Activated T-cell treated with anti-CD3 and anti-CD28 coated beads for 1 hour (primary cell): ENCODE measurements around the gene PSMD8.
"Not testable (repeated sequence)": the region's sequence is repeated elsewhere in the genome, so short reads cannot be mapped to it uniquely, and the experiment has no call there.

Source experiments
- DNase-seq: peaks from one replicate; pipeline ENCODE4 v3.0.0-alpha.2; 2020; ENCODE audit warnings: low read depth

Gene PSMD8

GRCh38 chr19:38411041-38411712 lies 36.8 kb downstream of the PSMD8 start:
- DNase-seq: no peak

GRCh38 chr19:38411898-38412297 lies 37.5 kb downstream of the PSMD8 start:
- DNase-seq: not testable (repeated sequence)

- DNase-seq: no peak
Observed at GRCh38 chr19:38412491-38412890, 38.1 kb downstream of the PSMD8 start.

GRCh38 chr19:38412961-38413360 lies 38.6 kb downstream of the PSMD8 start:
- no peak for DNase-seq

GRCh38 chr19:38413416-38413815 lies 39.0 kb downstream of the PSMD8 start:
- DNase-seq: no peak

- DNase-seq: no peak
Observed at GRCh38 chr19:38417146-38417543, 42.8 kb downstream of the PSMD8 start.

GRCh38 chr19:38417544-38418506 lies 43.5 kb downstream of the PSMD8 start:
- DNase-seq: peak; percentile 18

GRCh38 chr19:38420935-38421334 lies 46.6 kb downstream of the PSMD8 start:
- DNase-seq: no peak

- DNase-seq: no peak
Observed at GRCh38 chr19:38421856-38422255, 47.5 kb downstream of the PSMD8 start.

GRCh38 chr19:38422438-38422837 lies 48.1 kb downstream of the PSMD8 start:
- DNase-seq: no peak

- DNase-seq: no peak
Observed at GRCh38 chr19:38424272-38424671, 49.9 kb downstream of the PSMD8 start.

- no peak for DNase-seq
Observed at GRCh38 chr19:38425222-38425809, 50.9 kb downstream of the PSMD8 start.

- DNase-seq: no peak
Observed at GRCh38 chr19:38425810-38426466, 51.6 kb downstream of the PSMD8 start, which contains the start of gene RASGRP4. TSS of gene RASGRP4 (minus strand) at chr19:38426219. CDS start at chr19:38426091, 128 bp downstream.

- not testable (repeated sequence) for DNase-seq
Observed at GRCh38 chr19:38427035-38427677, 52.8 kb downstream of the PSMD8 start.

GRCh38 chr19:38429055-38429810 lies 54.9 kb downstream of the PSMD8 start:
- DNase-seq: no peak

- no peak for DNase-seq
Observed at GRCh38 chr19:38429811-38430156, 55.4 kb downstream of the PSMD8 start.

- no peak for DNase-seq
Observed at GRCh38 chr19:38430931-38431330, 56.6 kb downstream of the PSMD8 start.

- DNase-seq: peak; percentile 20
Observed at GRCh38 chr19:38433268-38433733, 58.9 kb downstream of the PSMD8 start, which contains the start of gene RYR1. TSS of gene RYR1 (plus strand) at chr19:38433691. CDS start at chr19:38433830, 139 bp downstream.
